ENCODE measurements around the gene CD8B. TPM values are rescaled to one million over a fixed set of nuclear protein-coding genes. Genes with fewer than 3 reads are reported as not detected.

CD8B gene
- total RNA-seq, 1 experiment from 2014 or later: 0.47 TPM

- DNase-seq (ENCODE audit: low read depth, low spot score) (no peak), ATAC-seq (no peak)
- Histone ChIP-seq H3K4me3 (replicated peaks in 1 of 2; ENCODE audit: low read depth in 1 of 2, low read length in 2 of 2) (no peak overlapping the region), H4K20me1 (ENCODE audit: insufficient read depth) (no peaks in the 10 kb centered on the region), H3K27ac (ENCODE audit: low read depth, low read length) (no peak overlapping the region), H3K4me1 (ENCODE audit: control insufficient read depth in 1 of 2, insufficient read depth in 2 of 2, low read length in 2 of 2) (no peaks in the 10 kb centered on the region), H3K27me3 (ENCODE audit: insufficient read depth, low read length) (no peaks in the 10 kb centered on the region), H3K79me2 (ENCODE audit: insufficient read depth, low read length) (no peaks in the 10 kb centered on the region), H3K4me2 (ENCODE audit: low read length) (no peak overlapping the region), H3K9ac (ENCODE audit: low read length) (no peak overlapping the region), H2AFZ (ENCODE audit: low read depth, low read length, poor library complexity, severe bottlenecking) (no peak overlapping the region), H3K36me3 (ENCODE audit: control insufficient read depth in 1 of 2, insufficient read depth in 2 of 2, low read length in 2 of 2) (no peaks in the 10 kb centered on the region), H3K9me3 (ENCODE audit: control insufficient read depth in 1 of 2, insufficient read depth in 1 of 2, low read depth in 1 of 2, low read length in 2 of 2) (no peaks in the 10 kb centered on the region), H3K9me2 (ENCODE audit: insufficient read depth) (no peaks in the 10 kb centered on the region)
- intact Hi-C loops (cut with micrococcal nuclease): no loop called here
- ChIA-PET POLR2A (interaction anchor here (0.7 kb wide), 1 partner anchor 23 kb away, joined by 3 read pairs; no protein-coding TSS in a partner anchor), RAD21 (ENCODE audit: low non-redundant PET in 1 of 2, low total read pairs in 2 of 2, uncharacterized antibody in 2 of 2, unreplicated experiment in 2 of 2) (no interaction called here), CTCF (no interaction called here)
- BruUV-seq (replicated peaks): no TSS peak
- TF ChIP-seq SP1 (IDR thresholded peaks at IDR 0.05; ENCODE audit: low read depth) (no peak), CBX3 (IDR thresholded peaks at IDR 0.05; ENCODE audit: low read depth) (no peak), CEBPB (IDR thresholded peaks at IDR 0.05; ENCODE audit: low read depth) (no peak), ZFX (IDR thresholded peaks at IDR 0.05) (no peak), FOSL1 (IDR thresholded peaks at IDR 0.05; ENCODE audit: low read depth) (no peak), TCF7L2 (IDR thresholded peaks at IDR 0.05; ENCODE audit: borderline replicate concordance, extremely low read depth, insufficient read depth, insufficient read length) (no peak), EZH2 (IDR thresholded peaks at IDR 0.05) (no peak), REST (IDR thresholded peaks at IDR 0.05; ENCODE audit: low read depth) (no peak), ELF1 (IDR thresholded peaks at IDR 0.05; ENCODE audit: borderline replicate concordance, low read depth) (no peak), RAD21 (IDR thresholded peaks at IDR 0.05; ENCODE audit: low read depth) (no peak), EGR1 (IDR thresholded peaks at IDR 0.05; ENCODE audit: low read depth) (no peak), POLR2A (IDR thresholded peaks at IDR 0.05; ENCODE audit: borderline replicate concordance, extremely low read depth, insufficient read depth, insufficient read length) (no peak), POLR2AphosphoS5 (IDR thresholded peaks at IDR 0.05; ENCODE audit: low read depth, low read length) (no peak), CTCF (IDR thresholded peaks at IDR 0.05 in 2 of 3, conservative IDR thresholded peaks at IDR 0.05 in 1 of 3; ENCODE audit: borderline replicate concordance in 1 of 3, insufficient read depth in 1 of 3, low read depth in 2 of 3, low read length in 2 of 3) (no peak), ATF3 (IDR thresholded peaks at IDR 0.05) (no peak), ZNF274 (IDR thresholded peaks at IDR 0.05; ENCODE audit: low read depth, low read length) (no peak), MAX (IDR thresholded peaks at IDR 0.05) (no peak)
These were observed 74.0 kb downstream of the CD8B start for GRCh38 chr2:86787736-86788135.
